ENCODE data around the gene NXF3.
"Not testable (repeated sequence)": the region's sequence is repeated elsewhere in the genome, so short reads cannot be mapped to it uniquely, and the experiment has no call there.

NXF3 gene

DNA sequence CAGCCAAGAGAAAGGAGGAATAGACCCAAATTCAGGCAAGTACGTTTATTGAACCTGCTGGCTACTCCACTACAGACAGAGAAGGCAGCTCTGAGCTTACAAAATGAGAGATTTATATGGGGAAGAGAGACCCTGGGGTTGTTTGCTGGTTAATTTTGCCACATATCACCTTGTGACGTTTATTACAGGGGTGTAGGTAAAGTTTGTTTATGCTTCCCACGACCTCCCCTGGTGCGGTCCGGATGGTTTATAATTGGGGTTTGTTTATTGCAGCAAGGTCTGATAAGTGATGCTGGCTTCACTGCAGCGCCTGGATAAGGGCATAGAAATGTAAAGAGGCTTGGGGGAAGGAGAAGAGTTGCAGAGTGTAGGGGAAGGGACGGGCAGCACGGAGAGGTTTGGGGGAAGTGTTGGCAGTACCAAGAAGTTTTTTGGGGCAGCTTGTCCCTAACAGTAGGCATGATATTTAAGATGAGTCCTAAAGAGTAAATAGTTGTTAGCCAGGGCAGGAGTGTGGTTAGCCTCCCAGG lies 41.6 kb downstream of the NXF3 start:
- DNase-seq (ENCODE audit: low read depth, low spot score): no peak

GRCh38 chrX:103033371-103033770 lies 59.6 kb downstream of the NXF3 start:
- DNase-seq (ENCODE audit: low read depth, low spot score): not testable (repeated sequence)
